ENCODE measurements around the gene PTX4.

Gene PTX4

DNA sequence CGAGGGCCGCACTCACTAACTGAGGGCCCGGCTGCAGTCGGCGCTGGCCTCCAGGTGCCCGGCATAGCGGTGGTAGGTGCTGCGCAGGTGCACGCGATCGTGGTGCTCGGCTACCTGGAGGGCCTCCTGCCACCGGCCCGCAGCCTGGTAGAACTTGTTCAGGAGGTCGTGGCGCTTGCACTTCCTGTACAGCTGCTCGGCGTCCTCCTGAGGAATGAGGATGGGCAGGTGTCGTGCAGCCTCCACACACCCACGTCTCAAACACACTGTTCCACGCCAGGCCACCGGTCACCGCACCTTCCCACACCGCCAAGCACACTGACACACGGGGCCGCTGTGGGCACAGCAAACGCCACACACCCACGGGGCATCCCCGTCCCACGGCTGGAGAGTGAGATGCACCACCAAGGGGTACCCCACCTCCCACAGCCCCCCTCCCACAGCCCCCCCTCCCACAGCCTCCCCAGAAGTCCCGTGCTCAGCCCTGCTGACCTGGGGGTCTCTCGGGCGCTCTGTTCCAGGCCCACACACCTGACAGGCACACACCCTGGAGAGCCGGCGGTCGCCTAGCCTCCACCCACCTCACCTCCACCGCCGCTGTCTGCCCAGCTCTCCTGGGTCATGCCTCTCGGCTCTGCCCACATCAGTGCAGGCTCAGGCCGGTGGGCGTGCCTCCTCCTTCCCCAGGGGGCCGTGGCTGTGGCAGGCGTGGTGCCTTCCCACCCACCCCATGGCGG is 37.3 kb upstream of the PTX4 start:
- Histone ChIP-seq H3K9me2 (replicated peaks; ENCODE audit: insufficient read depth, low read length) (no peaks in the 10 kb centered on the region), H3K4me3 (ENCODE audit: insufficient read depth, low read length, poor library complexity, severe bottlenecking) (no peak overlapping the region), H3K79me2 (ENCODE audit: insufficient read depth, low read length) (no peaks in the 10 kb centered on the region), H3K27me3 (ENCODE audit: low read length) (no peaks in the 10 kb centered on the region), H3K9me3 (ENCODE audit: insufficient read depth, low read length) (no peaks in the 10 kb centered on the region), H3K4me2 (ENCODE audit: low read depth, low read length, poor library complexity, severe bottlenecking) (no peak overlapping the region), H3K9ac (ENCODE audit: low read length) (no peak overlapping the region), H3K36me3 (ENCODE audit: low read length) (no peaks in the 10 kb centered on the region), H3F3A (ENCODE audit: insufficient read depth) (no peaks in the 10 kb centered on the region), H2AFZ (ENCODE audit: low read depth, low read length, severe bottlenecking) (no peak overlapping the region), H4K20me1 (ENCODE audit: low read depth, low read length) (no peaks in the 10 kb centered on the region), H3K27ac (ENCODE audit: low read depth, low read length) (no peak overlapping the region)
- no peak for TF ChIP-seq EZH2phosphoT487 (conservative IDR thresholded peaks at IDR 0.05; ENCODE audit: low read length)
- TF ChIP-seq, protein P1, sequence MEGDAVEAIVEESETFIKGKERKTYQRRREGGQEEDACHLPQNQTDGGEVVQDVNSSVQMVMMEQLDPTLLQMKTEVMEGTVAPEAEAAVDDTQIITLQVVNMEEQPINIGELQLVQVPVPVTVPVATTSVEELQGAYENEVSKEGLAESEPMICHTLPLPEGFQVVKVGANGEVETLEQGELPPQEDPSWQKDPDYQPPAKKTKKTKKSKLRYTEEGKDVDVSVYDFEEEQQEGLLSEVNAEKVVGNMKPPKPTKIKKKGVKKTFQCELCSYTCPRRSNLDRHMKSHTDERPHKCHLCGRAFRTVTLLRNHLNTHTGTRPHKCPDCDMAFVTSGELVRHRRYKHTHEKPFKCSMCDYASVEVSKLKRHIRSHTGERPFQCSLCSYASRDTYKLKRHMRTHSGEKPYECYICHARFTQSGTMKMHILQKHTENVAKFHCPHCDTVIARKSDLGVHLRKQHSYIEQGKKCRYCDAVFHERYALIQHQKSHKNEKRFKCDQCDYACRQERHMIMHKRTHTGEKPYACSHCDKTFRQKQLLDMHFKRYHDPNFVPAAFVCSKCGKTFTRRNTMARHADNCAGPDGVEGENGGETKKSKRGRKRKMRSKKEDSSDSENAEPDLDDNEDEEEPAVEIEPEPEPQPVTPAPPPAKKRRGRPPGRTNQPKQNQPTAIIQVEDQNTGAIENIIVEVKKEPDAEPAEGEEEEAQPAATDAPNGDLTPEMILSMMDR (IDR thresholded peaks at IDR 0.05; ENCODE audit: insufficient read depth, low read length, poor library complexity, severe bottlenecking), result no peak

DNA sequence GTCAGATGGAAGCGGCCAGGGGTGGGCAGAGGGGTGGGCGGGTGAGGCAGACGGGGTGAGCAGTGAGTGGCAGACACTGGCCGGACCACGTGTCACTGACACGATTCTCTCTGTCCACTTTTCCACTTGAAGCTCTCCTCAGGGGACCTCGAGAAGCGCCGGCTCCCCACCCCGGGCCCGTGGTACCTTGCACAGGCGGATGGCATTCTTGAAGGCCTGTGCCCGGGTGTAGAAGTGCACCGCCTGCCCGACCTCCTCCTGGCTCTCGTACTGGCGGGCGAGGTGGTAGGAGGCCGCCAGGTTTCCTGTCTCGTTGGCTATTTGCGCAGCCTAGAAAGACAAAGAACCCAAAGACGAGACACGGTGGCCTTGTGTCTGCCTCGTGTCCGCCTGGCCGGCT is 35.6 kb upstream of the PTX4 start:
- no peaks in the 10 kb centered on the region for H3F3A ChIP-seq (ENCODE audit: insufficient read depth)
- H2AFZ ChIP-seq (ENCODE audit: low read depth, low read length, severe bottlenecking), result no peak overlapping the region
- no peaks in the 10 kb centered on the region for H3K79me2 ChIP-seq (ENCODE audit: insufficient read depth, low read length)
- no peaks in the 10 kb centered on the region for H4K20me1 ChIP-seq (ENCODE audit: low read depth, low read length)
- H3K4me3 ChIP-seq (ENCODE audit: insufficient read depth, low read length, poor library complexity, severe bottlenecking), result no peak overlapping the region
- no peak overlapping the region for H3K4me2 ChIP-seq (ENCODE audit: low read depth, low read length, poor library complexity, severe bottlenecking)
- no peaks in the 10 kb centered on the region for H3K9me3 ChIP-seq (ENCODE audit: insufficient read depth, low read length)
- no peaks in the 10 kb centered on the region for H3K36me3 ChIP-seq (ENCODE audit: low read length)
- no peaks in the 10 kb centered on the region for H3K9me2 ChIP-seq (replicated peaks; ENCODE audit: insufficient read depth, low read length)
- no peaks in the 10 kb centered on the region for H3K27me3 ChIP-seq (ENCODE audit: low read length)
- TF ChIP-seq, protein P1 (IDR thresholded peaks at IDR 0.05; ENCODE audit: insufficient read depth, low read length, poor library complexity, severe bottlenecking), result no peak
- no peak for TF ChIP-seq EZH2phosphoT487 (conservative IDR thresholded peaks at IDR 0.05; ENCODE audit: low read length)
- H3K27ac ChIP-seq (ENCODE audit: low read depth, low read length), result no peak overlapping the region
- H3K9ac ChIP-seq (ENCODE audit: low read length), result no peak overlapping the region

DNA sequence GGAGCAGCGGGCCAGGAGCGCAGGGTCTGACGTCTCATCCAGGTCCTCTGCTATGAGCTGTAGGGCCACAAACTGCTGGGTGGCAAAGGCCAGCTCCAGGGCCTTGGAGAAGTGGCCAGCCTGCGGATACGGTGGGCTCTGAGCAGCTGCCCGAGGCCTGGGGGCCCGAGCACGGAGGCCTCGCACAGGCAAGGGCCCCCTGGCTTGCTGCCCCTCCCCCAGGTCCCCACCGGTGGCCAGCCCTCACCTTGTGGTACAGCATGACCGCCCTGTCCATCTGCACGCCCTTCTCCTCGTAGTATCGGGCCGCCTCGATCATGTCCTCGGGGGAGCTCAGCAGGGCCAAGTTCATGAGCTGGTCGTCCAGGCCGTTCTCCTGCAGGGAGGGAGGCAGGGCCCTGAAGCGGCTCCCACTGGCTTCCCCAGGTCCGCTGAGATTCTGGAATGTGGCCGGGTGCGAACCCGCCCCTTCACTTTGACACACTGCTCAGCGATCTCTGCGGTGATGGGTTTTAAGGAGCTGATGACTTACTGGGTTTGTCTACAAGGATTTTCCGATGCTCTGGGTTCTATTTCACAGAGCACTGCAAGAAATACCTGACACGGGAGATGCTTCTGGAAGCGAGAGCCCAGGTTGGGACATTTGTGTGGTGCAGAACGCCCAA is 35.0 kb upstream of the PTX4 start:
- Histone ChIP-seq H4K20me1 (ENCODE audit: low read depth, low read length) (no peaks in the 10 kb centered on the region), H3K36me3 (ENCODE audit: low read length) (no peaks in the 10 kb centered on the region), H3K9me3 (ENCODE audit: insufficient read depth, low read length) (no peaks in the 10 kb centered on the region), H3K27ac (ENCODE audit: low read depth, low read length) (no peak overlapping the region), H3K9me2 (replicated peaks; ENCODE audit: insufficient read depth, low read length) (no peaks in the 10 kb centered on the region), H2AFZ (ENCODE audit: low read depth, low read length, severe bottlenecking) (no peak overlapping the region), H3F3A (ENCODE audit: insufficient read depth) (no peaks in the 10 kb centered on the region), H3K27me3 (ENCODE audit: low read length) (no peaks in the 10 kb centered on the region), H3K4me3 (ENCODE audit: insufficient read depth, low read length, poor library complexity, severe bottlenecking) (no peak overlapping the region), H3K79me2 (ENCODE audit: insufficient read depth, low read length) (no peaks in the 10 kb centered on the region), H3K4me2 (ENCODE audit: low read depth, low read length, poor library complexity, severe bottlenecking) (no peak overlapping the region), H3K9ac (ENCODE audit: low read length) (no peak overlapping the region)
- no peak for TF ChIP-seq EZH2phosphoT487 (conservative IDR thresholded peaks at IDR 0.05; ENCODE audit: low read length)
- TF ChIP-seq, protein P1 (IDR thresholded peaks at IDR 0.05; ENCODE audit: insufficient read depth, low read length, poor library complexity, severe bottlenecking), result no peak

Measured in SU-DHL-6 (cell line).